HepG2 (cell line): ENCODE measurements around the gene MACROD2. TPM values are rescaled to one million over a fixed set of nuclear protein-coding genes. Genes with fewer than 3 reads are reported as not detected.

Experiments
- ATAC-seq: fragments of 200-7000 bp; cut with Tn5 transposase; 3 replicates; pipeline ENCODE4 v1.9.1; 2020; ENCODE audit warnings: mild to moderate bottlenecking, moderate library complexity
- BruUV-seq: library from RNA; stranded (reverse); fragments of 400-500 nt; replicated peaks from 2 replicates; lab custom pipeline; 2021; lab: Mats Ljungman, UMichigan
- CTCF ChIA-PET: fragments of 300-600 bp; formaldehyde crosslinking; extraction: SDS; loops from one replicate; lab custom pipeline; 2021; ENCODE audit warnings: low total read pairs, inconsistent platforms, low intra/inter-chr PET ratio; lab: Yijun Ruan, JAX
- POLR2A ChIA-PET: fragments of 350-600 bp; sonication (Branson Sonifier 250); formaldehyde crosslinking; loops from one replicate; lab custom pipeline; 2020; ENCODE audit warnings: antibody characterized with exemption, inconsistent platforms; lab: Yijun Ruan, JAX
- DNase-seq: peaks from one replicate; pipeline ENCODE4 v3.0.0-alpha.2; 2015; ENCODE audit warnings: low spot score
- FAIRE-seq: peaks from 3 replicates; lab custom pipeline; 2011; peaks lifted over from hg19 to GRCh38; lab: Jason Lieb, UNC
- H2AFZ ChIP-seq: one replicate; pipeline ENCODE4 v1.6.1; 2011; ENCODE audit warnings: low read length, inconsistent platforms
- H3K27ac ChIP-seq: fragments of 300-600 bp; 3 replicates; pipeline ENCODE4 v1.8.0; 2011; ENCODE audit warnings: mixed run types, mild to moderate bottlenecking, mixed read lengths, low read length, inconsistent platforms; ENCODE audit not compliant: insufficient read depth; ENCODE audit errors: extremely low read length
- H3K27me3 ChIP-seq, 2 experiments: fragments of 200-600 bp in 1 of 2; 2 replicates in 1 of 2; 3 replicates in 1 of 2; pipeline versions ENCODE4 v1.6.0 to v1.8.0; 2011; ENCODE audit warnings: low read length in 2 of 2, mild to moderate bottlenecking in 2 of 2, moderate library complexity in 2 of 2, inconsistent platforms in 1 of 2; ENCODE audit not compliant: insufficient read depth in 2 of 2, control insufficient read depth in 1 of 2
- H3K36me3 ChIP-seq, 2 experiments: fragments of 200-600 bp in 1 of 2; replicated peaks in 1 of 2; 2 replicates in 1 of 2; 3 replicates in 1 of 2; pipeline versions ENCODE4 v1.5.1 to v1.8.0; 2011; ENCODE audit warnings: low read length in 2 of 2, inconsistent platforms in 1 of 2; ENCODE audit not compliant: insufficient read depth in 2 of 2, control insufficient read depth in 1 of 2
- H3K4me1 ChIP-seq: 2 replicates; pipeline ENCODE4 v1.5.1; 2012; ENCODE audit warnings: low read length, inconsistent platforms; ENCODE audit not compliant: insufficient read depth
- H3K4me2 ChIP-seq: 2 replicates; pipeline ENCODE4 v1.6.0; 2011; ENCODE audit warnings: low read depth, low read length, inconsistent platforms
- H3K4me3 ChIP-seq, 3 experiments: fragments of 200-600 bp in 1 of 3; sonication (generic), shearing (Covaris generic) in 1 of 3; replicated peaks in 1 of 3; 2 replicates each; pipeline ENCODE4 v1.5.1; 2011 to 2016; ENCODE audit warnings: low read length in 3 of 3, inconsistent platforms in 2 of 3, low read depth in 2 of 3, mild to moderate bottlenecking in 2 of 3, control low read depth in 1 of 3, mixed read lengths in 1 of 3; ENCODE audit not compliant: insufficient read depth in 1 of 3
- H3K79me2 ChIP-seq: one replicate; pipeline ENCODE4 v1.6.1; 2011; ENCODE audit warnings: low read length, inconsistent platforms; ENCODE audit not compliant: insufficient read depth
- H3K9ac ChIP-seq: 2 replicates; pipeline ENCODE4 v1.6.0; 2011; ENCODE audit warnings: mild to moderate bottlenecking, low read depth, low read length, inconsistent platforms; ENCODE audit not compliant: insufficient read depth
- H3K9me3 ChIP-seq: 2 replicates; pipeline ENCODE4 v1.5.1; 2012; ENCODE audit warnings: mild to moderate bottlenecking, low read length
- H4K20me1 ChIP-seq: 2 replicates; pipeline ENCODE4 v1.6.0; 2011; ENCODE audit warnings: inconsistent platforms, mild to moderate bottlenecking, low read length, moderate library complexity; ENCODE audit not compliant: insufficient read depth
- BRCA1 ChIP-seq: sonication (generic); formaldehyde crosslinking; IDR thresholded peaks from 2 replicates; pipeline ENCODE4 v1.4.0; 2020; ENCODE audit warnings: missing genetic modification reagents
- GATA4 ChIP-seq: sonication (generic); IDR thresholded peaks from 2 replicates; pipeline ENCODE4 v1.6.1; 2016; ENCODE audit warnings: antibody characterized with exemption, low read depth, borderline replicate concordance
- HOXA3 ChIP-seq: sonication (generic); formaldehyde crosslinking; IDR thresholded peaks from 2 replicates; pipeline ENCODE4 v1.5.0; 2020; ENCODE audit warnings: missing genetic modification reagents
- KAT7 ChIP-seq: IDR thresholded peaks from 2 replicates; pipeline ENCODE4 v1.6.1; 2018; ENCODE audit warnings: borderline replicate concordance, missing compliant biosample characterization
- MIXL1 ChIP-seq: IDR thresholded peaks from 2 replicates; pipeline ENCODE4 v1.6.1; 2016
- PHF21A ChIP-seq: sonication (generic); formaldehyde crosslinking; IDR thresholded peaks from 2 replicates; pipeline ENCODE4 v1.5.0; 2020; ENCODE audit warnings: mild to moderate bottlenecking, missing genetic modification reagents
- THYN1 ChIP-seq: sonication (generic); formaldehyde crosslinking; IDR thresholded peaks from 2 replicates; pipeline ENCODE4 v1.8.1; 2023; ENCODE audit warnings: low read depth, mild to moderate bottlenecking, moderate library complexity, missing genetic modification reagents, borderline replicate concordance
- ZNF232 ChIP-seq: sonication (generic); formaldehyde crosslinking; IDR thresholded peaks from 2 replicates; pipeline ENCODE4 v1.4.0; 2020; ENCODE audit warnings: missing genetic modification reagents, borderline replicate concordance
- ZNF44 ChIP-seq: sonication (generic); formaldehyde crosslinking; IDR thresholded peaks from 2 replicates; pipeline ENCODE4 v1.5.1; 2020; ENCODE audit warnings: mild to moderate bottlenecking, missing genetic modification reagents
- ZNF530 ChIP-seq: sonication (generic); formaldehyde crosslinking; IDR thresholded peaks from 2 replicates; pipeline ENCODE4 v1.5.0; 2020; ENCODE audit warnings: low read depth, mild to moderate bottlenecking, missing genetic modification reagents
- ZNF646 ChIP-seq: sonication (generic); formaldehyde crosslinking; IDR thresholded peaks from 2 replicates; pipeline ENCODE4 v1.9.0; 2021; ENCODE audit warnings: mild to moderate bottlenecking, missing genetic modification reagents
- WGBS: methylation state at CpG from one replicate; pipeline ENCODE4 v1.1.6; 2017; ENCODE audit warnings: low lambda C conversion rate; 5-methylcytosine and 5-hydroxymethylcytosine counted together
- in situ Hi-C: cut with HindIII; loops from 2 replicates; pipeline ENCODE4 v1.10.0; 2017; ENCODE audit warnings: low pct_unique_long_range_greater_than_20kb; ENCODE audit not compliant: extremely low pct_ligation_motif_present
- intact Hi-C: fragments of 100-400 bp; cut with micrococcal nuclease; formaldehyde crosslinking; loops from one replicate; pipeline ENCODE4 v1.10.0; 2022; ENCODE audit not compliant: unreplicated experiment
- polyA plus RNA-seq, 8 experiments: library from polyadenylated mRNA; depleted of rRNA in 3 of 8; stranded (reverse) in 7 of 8; unstranded in 1 of 8; fragments of >200 nt; fragmentation: Illumina TruSeq in 4 of 8; extraction: Trizol in 4 of 8; gene quantifications; 2 replicates each; pipeline versions ENCODE4 v1.2.1 to v1.2.3, GENCODE V29; 2011 to 2016; ENCODE audit warnings: low read depth in 4 of 8, missing spikeins in 1 of 8, mixed read lengths in 1 of 8; ENCODE audit not compliant: insufficient read depth in 1 of 8
- total RNA-seq, 5 experiments: library from RNA; depleted of rRNA; stranded (reverse); fragments of >200 nt; fragmentation: Illumina TruSeq; extraction: Trizol; gene quantifications; 2 replicates each; pipeline ENCODE4 v1.2.3, GENCODE V29; 2016; ENCODE audit warnings: low read depth in 1 of 5
- TF ChIP-seq, protein P1 (sequence below): sonication (generic); formaldehyde crosslinking; IDR thresholded peaks from 2 replicates; pipeline ENCODE4 v1.4.0; 2020; ENCODE audit warnings: missing genetic modification reagents, borderline replicate concordance

The MACROD2 gene
- total and polyA plus RNA-seq, 2 of the 13 experiments (the other 11 are each of a cell fraction or from before 2014, with no cell fraction given), result 0.13 to 0.51 TPM

- TF ChIP-seq ZNF646 (CRISPR knock-in tag), result no peak
- TF ChIP-seq ZNF44, result no peak
- no peak for TF ChIP-seq ZNF530 (CRISPR knock-in tag)
- no peak for TF ChIP-seq HOXA3 (CRISPR knock-in tag)
- no peak for TF ChIP-seq GATA4
- no peak for TF ChIP-seq BRCA1
Observed at GRCh38 chr20:16005915-16006493, 2010.7 kb downstream of the MACROD2 start (continued).

DNA sequence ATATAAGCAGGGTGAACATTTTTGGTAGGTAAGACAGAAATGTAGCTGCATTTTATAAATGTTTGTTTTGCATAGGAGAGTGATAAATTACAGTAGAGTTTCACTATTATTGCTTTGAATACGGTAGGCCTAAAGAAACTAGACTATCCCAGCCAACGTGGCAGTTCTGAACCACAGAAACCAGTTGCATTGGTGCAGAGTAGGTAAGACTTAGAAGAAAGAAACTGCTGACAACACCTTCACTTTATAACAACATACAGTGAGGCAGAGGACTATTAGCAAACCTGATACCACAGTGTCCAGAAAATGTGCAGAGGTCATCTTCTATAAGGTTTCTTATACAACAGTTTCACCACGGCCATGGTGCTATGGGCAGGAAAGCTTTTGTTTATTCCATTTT is 2011.8 kb downstream of the MACROD2 start:
- no peak overlapping the region for H3K4me2 ChIP-seq
- H4K20me1 ChIP-seq, result no peaks in the 10 kb centered on the region
- no TSS peak for BruUV-seq
- intact Hi-C loops, result no loop called here
- no peak for DNase-seq
- in situ Hi-C loops, result no loop called here
- ChIA-PET CTCF (no interaction called here), POLR2A (no interaction called here)
- WGBS, result 50% methylated on average over 3 of the region's 3 CpGs
- H3K9me3 ChIP-seq, result peaks cover 61% of the 10 kb centered on the region
- H3K27me3 ChIP-seq, result no peaks in the 10 kb centered on the region
- no peaks in the 10 kb centered on the region for H3K79me2 ChIP-seq
- no peak for FAIRE-seq
- no peak overlapping the region for H2AFZ ChIP-seq
- no peak overlapping the region for H3K9ac ChIP-seq
- H3K27ac ChIP-seq, result no peak overlapping the region
- H3K36me3 ChIP-seq, result no peaks in the 10 kb centered on the region
- no peaks in the 10 kb centered on the region for H3K4me1 ChIP-seq
- H3K4me3 ChIP-seq, result no peak overlapping the region
- no peak for ATAC-seq
- no peak for TF ChIP-seq ZNF232
- no peak for TF ChIP-seq THYN1 (CRISPR knock-in tag)
- TF ChIP-seq GATA4, result no peak
- TF ChIP-seq PHF21A (CRISPR knock-in tag), result no peak
- TF ChIP-seq MIXL1 (CRISPR knock-in tag), result no peak
- TF ChIP-seq, protein P1, sequence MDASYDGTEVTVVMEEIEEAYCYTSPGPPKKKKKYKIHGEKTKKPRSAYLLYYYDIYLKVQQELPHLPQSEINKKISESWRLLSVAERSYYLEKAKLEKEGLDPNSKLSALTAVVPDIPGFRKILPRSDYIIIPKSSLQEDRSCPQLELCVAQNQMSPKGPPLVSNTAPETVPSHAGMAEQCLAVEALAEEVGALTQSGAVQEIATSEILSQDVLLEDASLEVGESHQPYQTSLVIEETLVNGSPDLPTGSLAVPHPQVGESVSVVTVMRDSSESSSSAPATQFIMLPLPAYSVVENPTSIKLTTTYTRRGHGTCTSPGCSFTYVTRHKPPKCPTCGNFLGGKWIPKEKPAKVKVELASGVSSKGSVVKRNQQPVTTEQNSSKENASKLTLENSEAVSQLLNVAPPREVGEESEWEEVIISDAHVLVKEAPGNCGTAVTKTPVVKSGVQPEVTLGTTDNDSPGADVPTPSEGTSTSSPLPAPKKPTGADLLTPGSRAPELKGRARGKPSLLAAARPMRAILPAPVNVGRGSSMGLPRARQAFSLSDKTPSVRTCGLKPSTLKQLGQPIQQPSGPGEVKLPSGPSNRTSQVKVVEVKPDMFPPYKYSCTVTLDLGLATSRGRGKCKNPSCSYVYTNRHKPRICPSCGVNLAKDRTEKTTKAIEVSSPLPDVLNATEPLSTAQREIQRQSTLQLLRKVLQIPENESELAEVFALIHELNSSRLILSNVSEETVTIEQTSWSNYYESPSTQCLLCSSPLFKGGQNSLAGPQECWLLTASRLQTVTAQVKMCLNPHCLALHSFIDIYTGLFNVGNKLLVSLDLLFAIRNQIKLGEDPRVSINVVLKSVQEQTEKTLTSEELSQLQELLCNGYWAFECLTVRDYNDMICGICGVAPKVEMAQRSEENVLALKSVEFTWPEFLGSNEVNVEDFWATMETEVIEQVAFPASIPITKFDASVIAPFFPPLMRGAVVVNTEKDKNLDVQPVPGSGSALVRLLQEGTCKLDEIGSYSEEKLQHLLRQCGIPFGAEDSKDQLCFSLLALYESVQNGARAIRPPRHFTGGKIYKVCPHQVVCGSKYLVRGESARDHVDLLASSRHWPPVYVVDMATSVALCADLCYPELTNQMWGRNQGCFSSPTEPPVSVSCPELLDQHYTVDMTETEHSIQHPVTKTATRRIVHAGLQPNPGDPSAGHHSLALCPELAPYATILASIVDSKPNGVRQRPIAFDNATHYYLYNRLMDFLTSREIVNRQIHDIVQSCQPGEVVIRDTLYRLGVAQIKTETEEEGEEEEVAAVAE, result no peak
- no peak for TF ChIP-seq KAT7 (CRISPR knock-in tag)
